IPS-18c (cell line): ENCODE results near the gene PLGRKT.
"Not testable (repeated sequence)": the region's sequence is repeated elsewhere in the genome, so short reads cannot be mapped to it uniquely, and the experiment has no call there.

Experiments
- H3K4me3 ChIP-seq: 2 replicates; pipeline ENCODE4 v1.7.0; 2013; ENCODE audit warnings: low read depth, mild to moderate bottlenecking, low read length, moderate library complexity; ENCODE audit not compliant: insufficient read depth
- H3K9me3 ChIP-seq: one replicate; pipeline ENCODE4 v1.6.1; 2013; ENCODE audit warnings: mild to moderate bottlenecking, low read length, moderate library complexity; ENCODE audit not compliant: control insufficient read depth, insufficient read depth

The PLGRKT gene

DNA sequence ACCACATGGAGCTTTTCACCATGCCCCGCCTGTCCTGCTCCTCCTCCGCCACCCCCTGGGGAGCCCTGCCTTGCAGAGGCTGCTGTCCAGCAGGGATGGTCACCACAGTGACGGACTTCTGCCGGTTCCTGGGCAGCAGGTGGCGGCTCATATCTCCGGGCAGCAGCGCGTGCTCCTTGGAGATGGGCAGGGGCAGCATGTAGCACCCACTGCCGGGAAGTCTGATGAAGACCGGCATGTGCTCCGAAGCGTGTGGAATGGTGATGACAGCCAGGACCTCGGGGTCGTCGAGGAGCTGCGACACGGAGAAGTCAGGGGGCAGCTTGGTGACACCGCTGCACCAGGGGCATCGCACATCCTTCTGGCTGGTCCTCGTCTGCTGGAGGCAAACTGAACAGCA is 19.2 kb downstream of the PLGRKT start:
- no peaks in the 10 kb centered on the region for H3K9me3 ChIP-seq
- no peak overlapping the region; the same call in 1 of the 2 replicates for H3K4me3 ChIP-seq

DNA sequence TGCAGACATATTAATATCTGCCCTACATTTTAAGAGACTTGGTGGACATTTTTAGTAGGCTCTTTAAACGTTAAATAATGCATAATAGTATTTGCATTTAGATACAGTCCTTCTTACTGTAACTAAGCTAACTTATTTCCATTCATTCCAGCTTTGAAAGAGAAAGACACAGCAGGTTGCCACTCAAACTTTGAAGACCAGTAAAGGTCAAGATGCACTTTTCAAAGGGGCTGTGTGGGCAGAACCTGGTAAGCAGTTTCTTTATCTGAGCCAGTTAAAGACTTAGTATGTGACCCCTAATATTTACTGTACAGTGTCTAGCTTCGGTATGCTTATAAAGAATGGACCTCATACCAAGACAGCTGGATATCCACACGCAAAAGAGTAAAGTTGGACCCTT is 20.8 kb downstream of the PLGRKT start:
- Histone ChIP-seq H3K4me3 (no peak overlapping the region), H3K9me3 (no peaks in the 10 kb centered on the region)

DNA sequence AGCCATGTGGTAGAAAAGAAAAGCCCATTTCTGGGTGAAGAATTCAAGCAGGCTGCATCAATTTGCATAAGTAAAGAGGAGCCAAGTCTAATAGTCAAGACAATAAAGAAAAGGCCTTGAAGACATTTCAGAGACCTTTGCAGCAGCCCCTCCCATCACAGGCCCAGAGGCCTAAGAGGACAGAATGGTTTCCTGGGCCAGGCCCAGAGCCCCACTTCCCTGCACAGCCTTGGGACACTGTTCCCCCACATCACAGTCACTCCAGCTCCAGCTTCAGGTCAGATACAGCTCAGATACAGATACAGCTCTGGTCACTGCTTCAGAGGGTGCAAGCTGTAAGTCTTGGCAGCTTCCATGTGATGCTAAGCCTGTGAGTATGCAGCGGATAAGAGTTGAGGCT is 29.1 kb downstream of the PLGRKT start:
- peak overlapping the region; percentile 20; the same call in 1 of the 2 replicates for H3K4me3 ChIP-seq

DNA sequence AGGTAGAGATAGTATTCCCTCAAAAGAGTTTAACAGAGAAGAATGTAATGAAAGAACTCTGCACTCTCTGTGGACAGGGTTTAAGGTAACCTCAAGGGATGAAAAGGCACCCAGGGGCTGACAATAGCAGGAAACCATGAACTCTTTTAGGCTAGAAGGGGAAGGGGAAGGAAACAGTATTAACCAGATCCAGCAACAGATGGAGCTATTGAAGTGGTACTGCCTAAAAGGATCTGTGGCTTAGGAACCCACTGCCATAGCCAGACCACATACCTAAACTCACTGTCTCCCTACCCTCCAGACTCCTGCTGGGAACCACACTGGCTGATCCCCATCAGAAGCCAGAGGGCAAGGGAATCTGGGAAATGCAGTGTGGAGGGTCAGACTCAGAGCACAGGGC is 35.5 kb downstream of the PLGRKT start:
- Histone ChIP-seq H3K9me3 (no peaks in the 10 kb centered on the region), H3K4me3 (no peak overlapping the region)

More for the DNA sequence above, 29.1 kb downstream of the PLGRKT start:
- peaks cover 9% of the 10 kb centered on the region for H3K9me3 ChIP-seq

DNA sequence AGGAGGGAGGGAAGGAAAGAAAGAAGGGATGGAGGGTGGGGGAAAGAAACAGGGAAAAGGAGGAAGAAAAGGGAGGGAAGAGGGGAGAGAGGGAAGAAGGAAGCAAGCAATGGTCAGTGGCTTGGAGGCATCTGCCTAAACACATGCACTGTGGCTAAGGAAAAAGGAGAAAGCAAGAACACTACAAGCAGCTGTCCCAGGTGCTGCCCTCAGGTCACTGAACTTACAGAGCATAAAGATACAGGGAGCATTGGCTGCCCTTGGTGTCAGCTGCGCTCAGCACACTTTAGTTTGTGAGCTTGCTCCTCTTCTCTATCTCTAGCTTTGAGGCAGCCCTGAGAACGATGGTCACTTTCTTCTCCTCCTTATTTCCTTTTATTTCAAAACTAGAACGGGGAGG is 40.2 kb downstream of the PLGRKT start:
- not testable (repeated sequence) for H3K4me3 ChIP-seq, H3K9me3 ChIP-seq

DNA sequence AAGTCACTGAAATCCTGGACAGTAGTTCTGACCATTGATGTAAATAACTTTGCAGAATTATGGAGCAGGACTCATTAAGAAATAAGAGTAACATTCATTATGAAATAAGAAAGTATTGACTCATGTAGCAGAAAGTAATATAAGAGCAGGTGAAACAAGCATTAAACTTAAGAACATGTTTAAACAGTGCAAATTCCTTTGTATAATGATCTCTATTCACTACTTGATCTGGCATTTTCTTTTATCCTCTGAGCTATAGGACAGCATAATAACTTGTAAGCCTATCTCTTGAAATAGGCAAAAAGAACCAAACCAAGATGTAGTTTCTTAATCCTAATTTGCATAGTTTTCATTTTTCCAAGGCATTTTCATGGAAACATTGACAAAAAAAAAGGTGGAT is 42.3 kb downstream of the PLGRKT start:
- no peak overlapping the region for H3K4me3 ChIP-seq
- H3K9me3 ChIP-seq: no peaks in the 10 kb centered on the region

DNA sequence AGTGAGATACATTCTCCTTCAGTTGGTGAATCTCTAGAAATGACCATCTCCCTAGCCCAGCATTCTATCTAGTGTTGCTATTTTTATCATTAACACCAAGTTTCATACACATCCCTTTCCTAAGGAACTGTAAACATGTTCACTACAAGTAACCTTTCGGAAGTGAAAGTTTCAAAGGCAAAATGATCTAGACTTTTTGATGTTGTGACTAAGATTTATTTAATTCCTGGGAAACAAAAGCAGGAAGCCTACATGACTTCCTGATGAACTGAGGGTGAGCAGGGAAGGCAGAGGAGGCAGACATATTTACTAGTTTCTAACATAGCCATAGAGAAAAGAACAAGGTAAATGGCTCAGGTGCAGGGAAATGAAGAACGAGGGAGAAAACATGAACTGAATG is 43.7 kb downstream of the PLGRKT start:
- H3K9me3 ChIP-seq, H3K4me3 ChIP-seq: not testable (repeated sequence)

DNA sequence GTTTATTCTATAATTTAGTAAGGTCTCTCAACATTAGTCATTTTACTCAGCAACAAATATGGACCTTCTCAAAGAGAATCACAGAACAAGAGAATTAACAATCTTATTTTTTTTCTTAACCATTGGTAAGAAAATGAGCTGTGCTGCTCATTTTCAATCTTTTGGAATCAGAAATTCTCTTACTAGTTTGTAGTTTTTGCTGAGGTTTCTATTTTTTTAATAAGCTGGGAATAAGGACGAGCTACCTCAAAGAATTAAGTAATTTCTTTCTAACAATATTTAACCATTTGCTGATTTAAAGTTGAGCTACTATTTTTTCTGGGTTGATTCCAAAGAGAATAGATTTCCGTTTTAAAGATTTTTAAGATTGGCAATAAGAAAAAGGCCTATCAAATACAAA is 44.2 kb downstream of the PLGRKT start:
- Histone ChIP-seq H3K9me3 (no peaks in the 10 kb centered on the region), H3K4me3 (no peak overlapping the region)

DNA sequence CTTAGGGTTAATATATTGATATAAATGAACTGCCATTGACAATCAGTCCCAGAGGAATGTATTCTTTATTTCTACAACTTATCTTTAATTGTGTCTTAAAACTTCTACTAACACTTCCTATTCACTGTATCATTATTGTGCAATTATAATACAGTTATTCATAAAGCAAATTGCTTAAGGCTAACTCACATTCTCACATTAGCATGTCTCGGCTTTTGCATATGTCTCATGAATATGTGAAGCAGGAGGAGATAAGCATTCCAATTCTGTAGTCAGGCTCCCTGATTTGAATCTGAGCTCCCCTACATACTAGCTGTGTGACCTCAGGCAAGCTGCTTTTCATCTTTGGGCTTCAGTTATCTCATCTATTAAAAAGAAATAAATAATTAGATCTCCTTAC is 45.4 kb downstream of the PLGRKT start:
- Histone ChIP-seq H3K4me3 (no peak overlapping the region), H3K9me3 (no peaks in the 10 kb centered on the region)

DNA sequence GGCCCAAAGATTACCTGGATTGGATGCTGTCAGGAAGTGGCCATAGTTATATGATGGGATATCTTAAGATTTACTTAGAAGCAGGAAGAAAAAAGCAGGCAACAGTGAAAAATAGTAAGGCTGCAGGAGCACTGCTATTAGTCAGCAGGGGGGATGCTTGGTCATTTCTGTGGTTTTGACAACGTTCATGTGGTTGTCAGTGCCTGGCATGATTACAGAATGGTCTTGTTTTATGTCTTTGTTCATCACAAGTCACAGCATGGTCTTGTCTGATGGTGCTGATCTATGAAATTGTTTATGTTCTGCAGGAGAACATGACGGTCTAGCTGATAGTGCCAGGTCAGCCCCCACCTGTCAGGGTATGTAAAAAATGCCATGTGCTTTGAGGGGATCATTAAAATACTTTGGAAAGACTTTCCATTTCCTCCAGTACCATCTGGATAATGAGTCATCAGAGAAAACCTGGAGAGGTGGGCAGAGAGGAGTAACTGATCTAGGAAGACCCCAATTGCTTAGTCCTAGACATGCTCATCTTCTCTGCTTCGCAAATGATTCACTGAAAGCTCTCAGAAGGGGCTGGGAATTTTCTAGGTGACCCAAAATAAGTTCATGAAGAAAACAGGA is 48.5 kb downstream of the PLGRKT start:
- Histone ChIP-seq H3K9me3 (no peaks in the 10 kb centered on the region), H3K4me3 (no peak overlapping the region)

DNA sequence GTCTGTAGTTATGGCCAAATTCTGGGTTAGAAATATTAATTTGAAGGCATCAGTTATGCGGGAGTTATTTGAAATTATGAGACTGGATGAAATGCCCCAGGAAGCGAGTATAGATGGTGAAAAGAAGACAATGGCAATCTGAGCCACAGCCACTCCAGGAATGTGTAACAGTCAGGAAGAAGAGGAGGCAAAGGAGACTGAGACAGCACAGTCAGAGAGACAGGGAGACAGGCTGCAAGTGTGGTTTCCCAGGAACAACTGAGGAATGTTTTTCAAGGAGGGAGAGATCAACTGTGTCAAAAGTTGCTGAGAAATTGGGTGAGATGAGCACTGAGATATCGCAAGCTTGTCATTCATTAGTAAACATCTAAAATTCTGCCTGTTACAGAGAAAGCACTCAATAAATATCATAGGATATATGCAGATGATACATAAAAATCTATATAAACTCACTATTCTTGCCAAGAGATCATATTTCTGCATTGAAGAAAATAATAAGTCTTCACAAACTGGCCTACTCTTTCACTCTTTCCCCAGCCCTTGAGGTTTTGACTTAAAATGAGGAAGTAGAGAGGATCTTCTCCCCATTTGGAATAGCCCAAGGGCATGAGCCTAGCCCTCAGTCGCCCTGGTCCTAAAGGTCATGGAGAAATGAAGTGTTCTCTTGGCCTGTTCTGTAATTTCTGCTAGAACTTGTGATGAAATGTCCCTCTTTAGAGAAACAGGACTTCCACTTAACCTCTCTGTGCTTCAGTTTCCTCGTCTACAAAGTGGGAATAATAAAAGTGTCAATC is 49.5 kb downstream of the PLGRKT start:
- H3K9me3 ChIP-seq: no peaks in the 10 kb centered on the region
- no peak overlapping the region for H3K4me3 ChIP-seq

DNA sequence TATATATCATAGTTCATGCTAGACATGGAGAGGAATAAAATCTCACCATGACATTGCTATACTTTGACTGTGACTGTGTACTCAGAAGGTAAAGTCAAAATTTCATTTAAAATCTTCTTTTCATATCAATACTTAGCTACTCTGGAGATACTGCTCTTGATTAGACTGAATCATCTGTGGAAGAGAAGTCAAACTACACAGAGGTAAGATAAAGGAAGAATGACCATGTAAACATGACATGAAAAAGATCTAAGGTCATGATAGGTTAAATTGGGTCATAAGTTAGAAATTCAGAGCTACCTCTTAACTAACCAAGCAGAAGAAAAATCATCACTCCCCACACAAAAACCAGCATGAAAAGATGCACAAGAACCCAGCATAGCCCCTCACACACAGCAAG is 53.3 kb downstream of the PLGRKT start:
- no peak overlapping the region for H3K4me3 ChIP-seq

DNA sequence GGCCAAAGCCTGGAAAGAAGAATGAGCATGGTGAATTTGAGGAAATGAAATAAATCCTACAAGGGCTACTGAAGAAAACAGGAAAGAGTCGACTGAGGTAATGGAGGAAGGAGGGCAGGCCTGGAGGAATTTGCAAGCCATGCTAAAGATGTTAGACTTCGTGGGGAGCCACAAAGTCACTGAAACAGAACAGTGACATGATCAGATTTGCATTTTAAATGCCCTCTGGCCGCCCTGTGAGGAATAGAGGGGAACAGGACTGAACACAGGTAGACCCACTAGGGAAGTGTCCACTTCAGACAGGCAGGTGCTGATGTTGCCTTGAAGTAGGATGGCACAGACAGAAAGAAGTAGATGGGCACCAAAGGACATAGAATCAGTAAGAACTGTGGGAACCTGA is 55.2 kb downstream of the PLGRKT start:
- Histone ChIP-seq H3K4me3 (no peak overlapping the region), H3K9me3 (no peaks in the 10 kb centered on the region)

More for the DNA sequence above, 53.3 kb downstream of the PLGRKT start:
- H3K9me3 ChIP-seq: no peaks in the 10 kb centered on the region

DNA sequence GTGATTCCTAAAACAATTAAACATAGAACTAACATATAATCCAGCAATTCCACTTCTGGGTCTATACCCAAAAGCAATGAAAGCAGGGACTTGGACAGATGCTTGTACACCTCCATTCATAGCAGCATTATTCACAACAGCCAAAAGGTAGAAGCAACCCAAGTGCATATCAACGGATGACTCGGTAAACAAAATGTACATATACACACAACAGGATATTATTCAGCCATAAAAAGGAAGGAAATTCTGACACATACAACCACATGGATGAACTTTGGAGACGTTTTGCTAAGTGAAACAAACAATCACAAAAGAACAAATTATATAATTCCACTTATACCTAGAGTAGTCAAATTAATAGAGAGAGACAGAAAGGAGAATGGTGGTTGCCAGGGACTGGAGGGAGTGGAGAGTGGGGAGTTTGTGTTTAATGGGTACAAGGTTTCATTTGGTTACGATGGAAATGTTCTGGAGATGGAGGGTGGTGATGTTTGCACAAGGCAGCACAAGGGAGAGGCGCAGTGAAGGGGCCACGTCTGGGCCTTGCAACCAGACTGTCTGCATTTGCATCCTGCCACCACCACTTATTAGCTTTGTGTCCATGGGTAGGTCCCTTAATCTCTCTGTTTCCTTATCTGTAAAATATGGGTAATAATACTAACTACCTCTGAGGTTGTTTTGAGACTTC is 61.8 kb downstream of the PLGRKT start:
- no peaks in the 10 kb centered on the region for H3K9me3 ChIP-seq
- H3K4me3 ChIP-seq: no peak overlapping the region

DNA sequence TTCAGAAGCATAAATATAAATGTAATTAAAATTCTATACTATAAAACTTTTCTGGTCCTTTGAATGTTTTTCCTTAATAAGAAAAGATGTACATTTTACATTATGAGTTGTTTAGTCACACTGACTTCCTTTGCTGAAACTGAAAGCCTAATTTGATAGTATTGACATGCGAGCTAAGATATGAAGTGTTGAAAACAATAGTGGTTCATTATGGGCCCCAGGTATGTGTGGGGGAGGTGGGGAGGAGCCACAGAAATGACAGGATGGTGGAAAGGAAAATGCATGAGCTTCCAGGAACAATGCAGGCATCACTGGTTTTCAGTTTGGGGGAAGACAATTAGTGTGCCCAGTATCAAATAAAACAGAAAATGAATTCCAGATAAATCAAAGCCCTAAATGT is 62.6 kb downstream of the PLGRKT start:
- Histone ChIP-seq H3K4me3 (no peak overlapping the region), H3K9me3 (no peaks in the 10 kb centered on the region)

DNA sequence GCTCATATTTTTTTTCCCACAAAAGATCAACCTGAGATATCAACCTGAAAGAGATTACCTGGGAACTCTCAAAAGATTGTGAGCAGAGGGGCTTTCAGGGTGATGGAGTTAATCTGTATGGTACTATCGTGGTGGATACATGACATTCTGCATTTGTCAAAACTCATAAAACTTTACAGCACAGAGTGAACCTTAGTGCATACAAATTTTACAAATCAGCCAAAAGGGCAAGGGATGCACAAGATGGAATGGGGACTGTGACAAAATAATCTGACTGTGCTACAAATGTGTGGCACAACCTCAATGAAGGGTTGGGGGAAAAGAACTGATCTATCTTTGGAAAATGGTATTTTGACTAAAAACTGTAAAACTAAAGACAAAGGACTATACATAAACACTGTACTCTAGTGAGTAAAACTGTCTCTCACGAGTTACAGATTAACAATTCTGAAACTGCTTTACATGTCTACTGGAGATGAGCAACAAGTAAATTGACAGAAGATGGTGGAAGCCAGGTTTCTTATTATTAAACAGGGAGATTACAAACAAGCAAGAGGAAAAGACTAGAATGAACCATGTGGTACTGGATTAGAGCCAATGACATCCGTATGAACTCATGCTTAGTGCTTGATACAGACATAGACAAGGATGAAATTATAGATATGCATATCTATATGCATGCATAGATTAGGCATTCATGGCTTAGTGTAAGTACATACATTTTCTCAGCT is 73.3 kb downstream of the PLGRKT start:
- no peak overlapping the region for H3K4me3 ChIP-seq
- no peaks in the 10 kb centered on the region for H3K9me3 ChIP-seq

DNA sequence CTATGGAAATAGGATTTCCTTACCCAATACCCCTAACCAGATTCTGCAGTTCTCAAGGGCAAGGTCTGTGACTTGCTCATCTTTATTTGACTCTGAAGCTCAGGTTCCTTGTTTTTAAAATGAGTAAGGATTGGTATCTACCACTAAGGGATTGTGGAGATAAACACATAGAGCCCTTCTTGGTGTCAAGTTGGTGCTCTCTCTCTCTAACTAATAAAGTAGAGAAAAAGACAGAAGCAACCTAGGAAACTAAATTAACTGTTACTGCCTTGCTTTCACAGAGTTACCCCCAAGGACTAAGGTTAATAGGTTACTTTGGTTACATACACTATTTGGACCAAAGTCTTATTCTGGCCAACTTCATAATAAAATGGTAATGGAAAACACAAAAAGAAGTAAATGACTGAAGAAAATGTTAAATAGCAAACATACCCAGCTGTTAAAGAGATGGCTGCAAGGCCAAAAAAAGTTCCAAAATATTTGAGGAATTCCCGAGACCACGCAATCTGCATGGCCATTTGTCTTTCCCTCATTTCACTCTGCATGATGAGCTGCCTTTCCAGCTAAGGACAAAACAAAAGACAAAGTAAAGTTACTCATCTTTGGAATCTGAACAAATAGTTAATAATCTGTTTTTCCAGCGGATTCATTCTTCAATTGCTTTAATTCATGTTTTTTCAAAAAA is 76.3 kb downstream of the PLGRKT start:
- H3K4me3 ChIP-seq: no peak overlapping the region

More for the DNA sequence above, 76.3 kb downstream of the PLGRKT start:
- H3K9me3 ChIP-seq: no peaks in the 10 kb centered on the region
